ENCODE results near the gene OGN. TPM values are rescaled to one million over a fixed set of nuclear protein-coding genes. Genes with fewer than 3 reads are reported as not detected.

The OGN gene
- total and polyA plus RNA-seq, 4 donors: 175 to 803 (median 277) TPM

DNA sequence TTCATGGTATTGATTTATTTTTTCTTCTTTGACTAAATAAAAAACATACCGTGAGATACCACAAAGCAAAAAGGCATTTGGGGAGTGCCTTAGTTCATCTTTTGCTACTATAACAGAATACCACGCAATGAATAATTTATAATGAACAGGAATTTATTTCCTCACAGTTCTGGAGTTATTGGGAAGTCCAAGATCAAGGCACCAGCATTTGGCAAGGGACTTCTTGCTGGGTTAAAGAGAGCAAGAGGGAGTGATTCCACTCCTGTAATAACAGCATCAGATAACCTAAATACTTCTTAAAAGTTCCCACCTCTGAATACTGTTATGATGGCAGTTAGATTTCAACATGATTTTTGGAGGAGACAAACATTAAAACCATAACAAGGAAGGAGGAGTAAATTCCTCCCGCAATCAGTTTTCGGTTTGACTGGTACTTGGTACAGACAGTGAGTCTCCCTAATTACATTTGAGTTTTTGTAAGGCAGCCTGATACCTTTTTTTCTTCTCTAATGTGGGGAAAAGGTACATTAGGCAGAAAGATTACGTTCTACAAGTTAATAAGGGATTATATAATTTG, 28.7 kb upstream of the OGN start:
- H3K27ac ChIP-seq (ENCODE audit: low read depth in 1 of 2, low read length in 2 of 2): no peak overlapping the region
- H3K27me3 ChIP-seq (ENCODE audit: control insufficient read depth in 1 of 2, insufficient read depth in 2 of 2, low read length in 1 of 2): no peaks in the 10 kb centered on the region
- H3K4me1 ChIP-seq (ENCODE audit: control insufficient read depth in 1 of 2, insufficient read depth in 2 of 2, low read length in 2 of 2): no peaks in the 10 kb centered on the region
- ATAC-seq (ENCODE audit: low FRiP score) (no peak), DNase-seq (no peak)
- 93 to 95% methylated on average over 5 of the region's 5 CpGs for WGBS, 2 donors
- intact Hi-C loops (cut with DNase I): loop anchor here in 1 of 2 donors (10.0 kb wide), 1 partner anchor 88 kb away; no protein-coding TSS in a partner anchor
- H3K36me3 ChIP-seq (ENCODE audit: control insufficient read depth in 1 of 2, insufficient read depth in 2 of 2, low read length in 1 of 2): no peaks in the 10 kb centered on the region
- H3K4me3 ChIP-seq (ENCODE audit: low read length in 2 of 2): no peak overlapping the region
- H3K9me3 ChIP-seq (ENCODE audit: control insufficient read depth, low read length): no peaks in the 10 kb centered on the region

DNA sequence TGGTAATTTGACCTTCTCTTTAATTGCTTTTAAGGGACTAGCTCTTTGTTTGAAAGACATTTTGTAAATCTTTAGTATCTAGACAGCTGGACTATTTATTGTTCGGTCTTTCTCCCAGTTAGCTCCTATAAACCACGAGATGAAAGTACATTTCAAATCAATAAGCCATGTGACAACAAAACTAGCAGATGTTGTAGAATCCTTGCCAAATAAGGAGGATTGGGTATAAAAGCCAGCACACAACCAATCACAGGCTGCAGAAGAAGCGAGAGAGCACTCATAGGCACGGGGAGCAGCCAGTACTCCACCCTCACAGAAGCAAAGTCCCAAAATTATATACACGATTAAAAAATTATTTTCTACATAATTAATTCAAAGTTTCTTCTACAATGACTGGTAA, 28.0 kb upstream of the OGN start:
- intact Hi-C loops (cut with DNase I): loop anchor here in 1 of 2 donors (10.0 kb wide), 1 partner anchor 88 kb away; no protein-coding TSS in a partner anchor
- no peak for ATAC-seq (ENCODE audit: low FRiP score)
- Histone ChIP-seq H3K4me3 (ENCODE audit: low read length in 2 of 2) (no peak overlapping the region), H3K4me1 (ENCODE audit: control insufficient read depth in 1 of 2, insufficient read depth in 2 of 2, low read length in 2 of 2) (peaks cover 0 to 3% of the 10 kb centered on the region in 2 donors), H3K9me3 (ENCODE audit: control insufficient read depth, low read length) (no peaks in the 10 kb centered on the region), H3K36me3 (ENCODE audit: control insufficient read depth in 1 of 2, insufficient read depth in 2 of 2, low read length in 1 of 2) (no peaks in the 10 kb centered on the region), H3K27me3 (ENCODE audit: control insufficient read depth in 1 of 2, insufficient read depth in 2 of 2, low read length in 1 of 2) (no peaks in the 10 kb centered on the region), H3K27ac (ENCODE audit: low read depth in 1 of 2, low read length in 2 of 2) (no peak overlapping the region)
- WGBS, 2 donors: 92% methylated on average over 5 of the region's 5 CpGs
- no peak for DNase-seq

GRCh38 chr9:92429836-92430235, 25.5 kb upstream of the OGN start:
- H3K27ac ChIP-seq (ENCODE audit: low read depth in 1 of 2, low read length in 2 of 2): no peak overlapping the region
- DNase-seq: no peak
- H3K9me3 ChIP-seq (ENCODE audit: control insufficient read depth, low read length): no peaks in the 10 kb centered on the region
- peaks cover 2 to 3% of the 10 kb centered on the region in 2 donors for H3K4me1 ChIP-seq (ENCODE audit: control insufficient read depth in 1 of 2, insufficient read depth in 2 of 2, low read length in 2 of 2)
- no peak overlapping the region for H3K4me3 ChIP-seq (ENCODE audit: low read length in 2 of 2)
- WGBS, 2 donors: 77 to 98% methylated on average over 2 of the region's 2 CpGs
- H3K27me3 ChIP-seq (ENCODE audit: control insufficient read depth in 1 of 2, insufficient read depth in 2 of 2, low read length in 1 of 2): no peaks in the 10 kb centered on the region
- no peaks in the 10 kb centered on the region for H3K36me3 ChIP-seq (ENCODE audit: control insufficient read depth in 1 of 2, insufficient read depth in 2 of 2, low read length in 1 of 2)
- no peak for ATAC-seq (ENCODE audit: low FRiP score)
- intact Hi-C loops (cut with DNase I): loop anchor here in 1 of 2 donors (10.0 kb wide), 1 partner anchor 85 kb away; no protein-coding TSS in a partner anchor

- Histone ChIP-seq H3K27me3 (ENCODE audit: control insufficient read depth in 1 of 2, insufficient read depth in 2 of 2, low read length in 1 of 2) (no peaks in the 10 kb centered on the region), H3K9me3 (ENCODE audit: control insufficient read depth, low read length) (no peaks in the 10 kb centered on the region), H3K36me3 (ENCODE audit: control insufficient read depth in 1 of 2, insufficient read depth in 2 of 2, low read length in 1 of 2) (no peaks in the 10 kb centered on the region), H3K27ac (ENCODE audit: low read depth in 1 of 2, low read length in 2 of 2) (peak overlapping the region in 1 of 2 donors; percentile 45), H3K4me3 (ENCODE audit: low read length in 2 of 2) (no peak overlapping the region), H3K4me1 (ENCODE audit: control insufficient read depth in 1 of 2, insufficient read depth in 2 of 2, low read length in 2 of 2) (peaks cover 2 to 4% of the 10 kb centered on the region in 2 donors)
- WGBS, 2 donors: 54 to 61% methylated on average over 5 of the region's 5 CpGs
- ATAC-seq (ENCODE audit: low FRiP score) (no peak), DNase-seq (no peak)
- intact Hi-C loops (cut with DNase I): no loop called here
Observed at GRCh38 chr9:92426501-92427145, 22.2 kb upstream of the OGN start.

DNA sequence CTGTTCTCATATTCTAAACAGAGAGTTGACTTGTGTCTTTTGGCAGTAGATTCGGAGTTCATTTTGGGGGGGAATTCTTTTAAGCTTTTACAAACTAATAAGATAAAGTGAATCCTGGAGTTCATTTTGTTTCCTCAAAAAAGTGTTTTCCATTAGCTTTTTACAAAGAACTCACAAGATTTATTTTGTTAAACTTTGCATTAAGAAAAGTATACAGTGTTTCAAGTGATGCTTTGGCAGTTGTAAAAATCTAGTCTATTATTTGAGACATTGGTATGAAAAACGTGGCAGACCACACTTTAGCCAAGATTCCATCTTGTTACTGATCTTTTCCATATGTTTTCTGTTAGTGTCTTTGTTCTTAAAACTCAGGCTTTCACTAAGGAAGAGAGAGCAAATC, 21.1 kb upstream of the OGN start:
- H3K4me1 ChIP-seq (ENCODE audit: control insufficient read depth in 1 of 2, insufficient read depth in 2 of 2, low read length in 2 of 2): peaks cover 5% of the 10 kb centered on the region in 2 donors
- no peaks in the 10 kb centered on the region for H3K9me3 ChIP-seq (ENCODE audit: control insufficient read depth, low read length)
- H3K27ac ChIP-seq (ENCODE audit: low read depth in 1 of 2, low read length in 2 of 2): no peak overlapping the region
- no peak overlapping the region for H3K4me3 ChIP-seq (ENCODE audit: low read length in 2 of 2)
- intact Hi-C loops (cut with DNase I): no loop called here
- 3 to 4% methylated on average over 2 of the region's 2 CpGs for WGBS, 2 donors
- no peaks in the 10 kb centered on the region for H3K36me3 ChIP-seq (ENCODE audit: control insufficient read depth in 1 of 2, insufficient read depth in 2 of 2, low read length in 1 of 2)
- no peaks in the 10 kb centered on the region for H3K27me3 ChIP-seq (ENCODE audit: control insufficient read depth in 1 of 2, insufficient read depth in 2 of 2, low read length in 1 of 2)
- ATAC-seq (ENCODE audit: low FRiP score) (no peak), DNase-seq (no peak)

- H3K4me3 ChIP-seq (ENCODE audit: low read length in 2 of 2): peak within 1 kb of the TSS; percentile 79 to 80
- H3K9me3 ChIP-seq (ENCODE audit: control insufficient read depth, low read length): peaks cover 2% of the 10 kb centered on the region
- intact Hi-C loops (cut with DNase I): no loop called here
- no peaks in the 10 kb centered on the region for H3K27me3 ChIP-seq (ENCODE audit: control insufficient read depth in 1 of 2, insufficient read depth in 2 of 2, low read length in 1 of 2)
- WGBS, 2 donors: 5 to 8% methylated on average over 1 of the region's 1 CpG
- H3K36me3 ChIP-seq (ENCODE audit: control insufficient read depth in 1 of 2, insufficient read depth in 2 of 2, low read length in 1 of 2): no peaks in the 10 kb centered on the region
- ATAC-seq (ENCODE audit: low FRiP score) (no peak), DNase-seq (no peak)
- peaks cover 5% of the 10 kb centered on the region in 2 donors for H3K4me1 ChIP-seq (ENCODE audit: control insufficient read depth in 1 of 2, insufficient read depth in 2 of 2, low read length in 2 of 2)
- peak within 1 kb of the TSS in 1 of 2 donors; percentile 36 for H3K27ac ChIP-seq (ENCODE audit: low read depth in 1 of 2, low read length in 2 of 2)
Observed at GRCh38 chr9:92424340-92424739, 20.0 kb upstream of the OGN start, which contains the start of gene OMD. TSS of gene OMD (minus strand) at chr9:92424471. CDS start at chr9:92417558, 6,913 bp downstream.

DNA sequence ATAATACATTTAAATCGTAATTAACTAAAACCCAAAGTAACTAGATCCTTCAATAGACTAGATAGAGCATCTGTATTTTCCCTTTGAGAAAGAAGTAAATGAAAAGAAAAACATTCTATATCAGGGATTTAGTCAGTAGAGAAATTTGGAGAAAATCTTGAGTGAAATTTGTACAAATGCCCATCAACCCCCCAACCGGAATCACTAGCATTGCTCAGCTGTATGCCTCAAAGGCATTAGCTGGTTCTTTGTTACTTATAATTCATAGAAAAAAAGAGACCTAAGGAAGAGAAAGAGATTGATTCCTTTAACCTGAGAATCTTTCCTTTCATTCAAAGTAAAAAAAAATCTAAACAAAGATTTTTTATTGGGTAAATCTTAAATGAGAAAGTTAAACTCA, 19.2 kb upstream of the OGN start:
- WGBS, 2 donors: 44 to 56% methylated on average over 2 of the region's 2 CpGs
- Histone ChIP-seq H3K27ac (ENCODE audit: low read depth in 1 of 2, low read length in 2 of 2) (no peak overlapping the region), H3K27me3 (ENCODE audit: control insufficient read depth in 1 of 2, insufficient read depth in 2 of 2, low read length in 1 of 2) (no peaks in the 10 kb centered on the region), H3K36me3 (ENCODE audit: control insufficient read depth in 1 of 2, insufficient read depth in 2 of 2, low read length in 1 of 2) (no peaks in the 10 kb centered on the region), H3K4me1 (ENCODE audit: control insufficient read depth in 1 of 2, insufficient read depth in 2 of 2, low read length in 2 of 2) (peaks cover 5% of the 10 kb centered on the region in 2 donors), H3K4me3 (ENCODE audit: low read length in 2 of 2) (peak overlapping the region; percentile 76 to 80), H3K9me3 (ENCODE audit: control insufficient read depth, low read length) (peaks cover 2% of the 10 kb centered on the region)
- intact Hi-C loops (cut with DNase I): no loop called here
- ATAC-seq (ENCODE audit: low FRiP score) (no peak), DNase-seq (no peak)

GRCh38 chr9:92422611-92423338, 18.4 kb upstream of the OGN start:
- no peaks in the 10 kb centered on the region for H3K36me3 ChIP-seq (ENCODE audit: control insufficient read depth in 1 of 2, insufficient read depth in 2 of 2, low read length in 1 of 2)
- no peak overlapping the region for H3K27ac ChIP-seq (ENCODE audit: low read depth in 1 of 2, low read length in 2 of 2)
- H3K4me3 ChIP-seq (ENCODE audit: low read length in 2 of 2): peak overlapping the region; percentile 58 to 90
- peaks cover 2% of the 10 kb centered on the region for H3K9me3 ChIP-seq (ENCODE audit: control insufficient read depth, low read length)
- H3K27me3 ChIP-seq (ENCODE audit: control insufficient read depth in 1 of 2, insufficient read depth in 2 of 2, low read length in 1 of 2): no peaks in the 10 kb centered on the region
- intact Hi-C loops (cut with DNase I): no loop called here
- 40 to 59% methylated on average over 2 of the region's 2 CpGs for WGBS, 2 donors
- DNase-seq: no peak
- no peak for ATAC-seq (ENCODE audit: low FRiP score)
- peaks cover 5 to 7% of the 10 kb centered on the region in 2 donors for H3K4me1 ChIP-seq (ENCODE audit: control insufficient read depth in 1 of 2, insufficient read depth in 2 of 2, low read length in 2 of 2)
